Neural progenitor cell (in vitro differentiated cells): ENCODE measurements around the gene STMN3. TPM values are rescaled to one million over a fixed set of nuclear protein-coding genes. Genes with fewer than 3 reads are reported as not detected.

Source experiments
- DNase-seq: peaks from one replicate; pipeline ENCODE4 v3.0.0-alpha.2; 2016; ENCODE audit warnings: low spot score
- H2AFZ ChIP-seq: fragments of 200-600 bp; sonication (generic); replicated peaks from 2 replicates; pipeline ENCODE4 v1.6.1; 2016; ENCODE audit warnings: antibody characterized with exemption
- H3F3A ChIP-seq: fragments of 200-600 bp; sonication (generic); 2 replicates; pipeline ENCODE4 v1.6.1; 2016; ENCODE audit warnings: antibody characterized with exemption, low read depth
- H3K27ac ChIP-seq: fragments of 200-600 bp; sonication (generic); 2 replicates; pipeline ENCODE4 v1.5.1; 2016; ENCODE audit warnings: mild to moderate bottlenecking
- H3K27me3 ChIP-seq: fragments of 200-600 bp; sonication (generic); 2 replicates; pipeline ENCODE4 v1.6.1; 2016; ENCODE audit warnings: mild to moderate bottlenecking, moderate library complexity
- H3K36me3 ChIP-seq: fragments of 200-600 bp; sonication (generic); 2 replicates; pipeline ENCODE4 v1.5.1; 2016
- H3K4me1 ChIP-seq: fragments of 200-600 bp; sonication (generic); 2 replicates; pipeline ENCODE4 v1.6.1; 2016; ENCODE audit warnings: mixed run types
- H3K4me2 ChIP-seq: fragments of 200-600 bp; sonication (generic); 2 replicates; pipeline ENCODE4 v1.6.1; 2016
- H3K4me3 ChIP-seq: fragments of 200-600 bp; sonication (generic); 2 replicates; pipeline ENCODE4 v1.5.1; 2016
- H3K79me2 ChIP-seq: fragments of 200-600 bp; sonication (generic); 2 replicates; pipeline ENCODE4 v1.6.1; 2016; ENCODE audit warnings: low read depth
- H3K9ac ChIP-seq: fragments of 200-600 bp; sonication (generic); 2 replicates; pipeline ENCODE4 v1.6.1; 2016
- H3K9me3 ChIP-seq: fragments of 200-600 bp; sonication (generic); 2 replicates; pipeline ENCODE4 v1.5.1; 2016; ENCODE audit warnings: low read depth
- H4K20me1 ChIP-seq: fragments of 200-600 bp; sonication (generic); 2 replicates; pipeline ENCODE4 v1.6.1; 2016; ENCODE audit warnings: low read depth
- H3K27ac Mint-ChIP-seq: 3 replicates; pipeline ENCODE4 v1.8.0; 2021; ENCODE audit warnings: mixed read lengths
- H3K27me3 Mint-ChIP-seq: 2 replicates; pipeline ENCODE4 v1.8.0; 2022; ENCODE audit warnings: low read depth, mild to moderate bottlenecking, inconsistent platforms, moderate library complexity, mixed read lengths; ENCODE audit not compliant: insufficient read depth
- H3K36me3 Mint-ChIP-seq: 3 replicates; pipeline ENCODE4 v1.8.0; 2021; ENCODE audit warnings: mixed read lengths
- H3K4me1 Mint-ChIP-seq: 3 replicates; pipeline ENCODE4 v1.8.0; 2021; ENCODE audit warnings: mixed read lengths
- H3K4me3 Mint-ChIP-seq: 3 replicates; pipeline ENCODE4 v1.8.0; 2021; ENCODE audit warnings: mild to moderate bottlenecking, moderate library complexity, mixed read lengths
- H3K9me3 Mint-ChIP-seq: 3 replicates; pipeline ENCODE4 v1.8.0; 2020; ENCODE audit warnings: mixed read lengths
- CTCF ChIP-seq: fragments of 200-600 bp; sonication (generic); IDR thresholded peaks from 2 replicates; pipeline ENCODE4 v1.5.1; 2017; ENCODE audit warnings: antibody characterized with exemption, mild to moderate bottlenecking
- EZH2 ChIP-seq: fragments of 200-600 bp; sonication (generic); IDR thresholded peaks from 2 replicates; pipeline ENCODE4 v1.6.1; 2017; ENCODE audit warnings: antibody characterized with exemption, mild to moderate bottlenecking, moderate library complexity
- EZH2phosphoT487 ChIP-seq: fragments of 200-600 bp; sonication (generic); IDR thresholded peaks from 2 replicates; pipeline ENCODE4 v1.6.1; 2017; ENCODE audit warnings: antibody characterized with exemption
- total RNA-seq: library from RNA; depleted of rRNA; stranded (reverse); fragments of >200 nt; gene quantifications from 2 replicates; pipeline ENCODE4 v1.2.3, GENCODE V29; 2015; ENCODE audit warnings: low replicate concordance

The STMN3 gene
- total RNA-seq, 1 donor from 2014 or later, result 3.3 TPM

GRCh38 chr20:63692436-63693082 is 39.3 kb upstream of the STMN3 start:
- Histone ChIP-seq H3K9me3 (no peaks in the 10 kb centered on the region), H3K4me1 (peaks cover 10% of the 10 kb centered on the region), H3F3A (peaks cover 7% of the 10 kb centered on the region), H4K20me1 (no peaks in the 10 kb centered on the region), H3K27ac (no peak overlapping the region), H3K36me3 (no peaks in the 10 kb centered on the region), H2AFZ (no peak overlapping the region), H3K27me3 (no peaks in the 10 kb centered on the region), H3K79me2 (no peaks in the 10 kb centered on the region), H3K4me2 (no peak overlapping the region), H3K9ac (no peak overlapping the region), H3K4me3 (no peak overlapping the region)
- Mint-ChIP-seq H3K36me3 (peaks cover 5% of the 10 kb centered on the region), H3K27ac (no peak overlapping the region), H3K9me3 (peaks cover 4% of the 10 kb centered on the region), H3K4me3 (no peak overlapping the region), H3K4me1 (no peaks in the 10 kb centered on the region), H3K27me3 (peaks cover 12% of the 10 kb centered on the region)
- no peak for DNase-seq
- no peak for TF ChIP-seq EZH2
- TF ChIP-seq CTCF, result no peak
- no peak for TF ChIP-seq EZH2phosphoT487

- H3K36me3 Mint-ChIP-seq, result peaks cover 5% of the 10 kb centered on the region
- Histone ChIP-seq H3K9me3 (no peaks in the 10 kb centered on the region), H3K27me3 (no peaks in the 10 kb centered on the region), H3K79me2 (no peaks in the 10 kb centered on the region), H3K9ac (no peak overlapping the region), H2AFZ (no peak overlapping the region), H3F3A (peaks cover 7% of the 10 kb centered on the region), H3K4me2 (no peak overlapping the region), H4K20me1 (no peaks in the 10 kb centered on the region), H3K4me3 (no peak overlapping the region), H3K4me1 (peaks cover 4% of the 10 kb centered on the region), H3K27ac (no peak overlapping the region), H3K36me3 (no peaks in the 10 kb centered on the region)
- DNase-seq, result no peak
- H3K4me1 Mint-ChIP-seq, result peaks cover under 1% of the 10 kb centered on the region
- TF ChIP-seq CTCF (no peak), EZH2phosphoT487 (no peak), EZH2 (no peak)
- H3K27ac Mint-ChIP-seq, result no peak overlapping the region
- no peak overlapping the region for H3K4me3 Mint-ChIP-seq
- peaks cover 4% of the 10 kb centered on the region for H3K9me3 Mint-ChIP-seq
- peaks cover 9% of the 10 kb centered on the region for H3K27me3 Mint-ChIP-seq
Measured at GRCh38 chr20:63691711-63692435, 38.6 kb upstream of the STMN3 start.

- H3K9me3 ChIP-seq, result no peaks in the 10 kb centered on the region
- no peaks in the 10 kb centered on the region for H3K79me2 ChIP-seq
- no peak overlapping the region for H3K9ac ChIP-seq
- Mint-ChIP-seq H3K4me3 (no peak overlapping the region), H3K9me3 (peaks cover 4% of the 10 kb centered on the region), H3K27ac (peak overlapping the region; percentile 50), H3K27me3 (peaks cover 10% of the 10 kb centered on the region), H3K4me1 (peaks cover 3% of the 10 kb centered on the region), H3K36me3 (peaks cover 5% of the 10 kb centered on the region)
- no peaks in the 10 kb centered on the region for H3K36me3 ChIP-seq
- H3K4me3 ChIP-seq, result no peak overlapping the region
- H3K27me3 ChIP-seq, result no peaks in the 10 kb centered on the region
- H3K4me1 ChIP-seq, result no peaks in the 10 kb centered on the region
- DNase-seq, result no peak
- no peaks in the 10 kb centered on the region for H4K20me1 ChIP-seq
- H2AFZ ChIP-seq, result no peak overlapping the region
- peaks cover 3% of the 10 kb centered on the region for H3F3A ChIP-seq
- no peak overlapping the region for H3K4me2 ChIP-seq
- no peak for TF ChIP-seq EZH2
- TF ChIP-seq CTCF, result no peak
- no peak for TF ChIP-seq EZH2phosphoT487
- no peak overlapping the region for H3K27ac ChIP-seq
Measured at GRCh38 chr20:63690898-63691710, 37.9 kb upstream of the STMN3 start.
